ENCODE data around the gene APOL6. TPM values are rescaled to one million over a fixed set of nuclear protein-coding genes. Genes with fewer than 3 reads are reported as not detected.

The APOL6 gene
- total RNA-seq, 1 donor from 2014 or later = 53.8 TPM

DNA sequence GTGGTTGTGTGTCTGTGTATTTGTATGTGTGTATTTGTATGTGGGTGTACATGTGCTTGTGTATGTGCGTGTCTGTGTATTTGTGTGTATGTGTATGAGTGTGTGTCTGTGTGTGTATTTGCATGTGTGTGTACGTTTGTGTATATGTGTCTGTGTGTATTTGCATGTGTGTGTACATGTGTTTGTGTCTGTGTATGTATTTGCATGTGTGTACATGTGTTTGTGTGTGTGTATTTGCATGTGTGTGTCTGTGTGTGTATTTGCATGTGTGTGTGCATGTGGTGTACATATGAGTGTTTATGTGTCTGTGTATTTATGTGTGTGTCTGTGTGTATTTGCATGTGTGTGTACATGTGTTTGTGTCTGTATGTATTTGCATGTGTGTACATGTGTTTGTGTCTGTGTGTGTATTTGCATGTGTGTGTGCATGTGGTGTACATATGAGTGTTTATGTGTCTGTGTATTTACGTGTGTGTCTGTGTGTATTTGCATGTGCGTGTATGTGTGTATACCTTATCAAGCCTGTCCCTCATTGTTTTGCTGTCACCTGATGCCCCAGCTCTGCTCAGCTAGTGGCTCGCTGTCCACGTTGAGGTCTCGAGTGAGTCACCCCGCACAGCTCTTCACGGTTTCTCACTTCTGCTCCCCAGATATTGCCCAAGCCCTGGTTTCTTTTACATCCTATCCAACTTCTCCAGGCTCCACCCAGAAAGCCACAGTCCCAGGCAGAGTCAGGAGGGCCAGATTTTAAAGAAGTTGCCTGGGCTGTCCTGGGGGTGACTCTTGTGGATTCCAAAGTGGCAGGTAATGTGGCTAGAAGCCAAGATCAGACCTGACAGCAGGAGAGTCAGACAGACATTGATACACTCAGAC, 46.3 kb upstream of the APOL6 start:
- Histone ChIP-seq H3K27me3 (ENCODE audit: low read depth) (no peaks in the 10 kb centered on the region), H3K27ac (no peak overlapping the region), H3K4me1 (peaks cover 6% of the 10 kb centered on the region), H3K36me3 (no peaks in the 10 kb centered on the region), H3K4me3 (no peak overlapping the region), H3K9me3 (no peaks in the 10 kb centered on the region)
- DNase-seq (peak; percentile 71), ATAC-seq (peak; percentile 81 to 84)
- TF ChIP-seq, protein P1, sequence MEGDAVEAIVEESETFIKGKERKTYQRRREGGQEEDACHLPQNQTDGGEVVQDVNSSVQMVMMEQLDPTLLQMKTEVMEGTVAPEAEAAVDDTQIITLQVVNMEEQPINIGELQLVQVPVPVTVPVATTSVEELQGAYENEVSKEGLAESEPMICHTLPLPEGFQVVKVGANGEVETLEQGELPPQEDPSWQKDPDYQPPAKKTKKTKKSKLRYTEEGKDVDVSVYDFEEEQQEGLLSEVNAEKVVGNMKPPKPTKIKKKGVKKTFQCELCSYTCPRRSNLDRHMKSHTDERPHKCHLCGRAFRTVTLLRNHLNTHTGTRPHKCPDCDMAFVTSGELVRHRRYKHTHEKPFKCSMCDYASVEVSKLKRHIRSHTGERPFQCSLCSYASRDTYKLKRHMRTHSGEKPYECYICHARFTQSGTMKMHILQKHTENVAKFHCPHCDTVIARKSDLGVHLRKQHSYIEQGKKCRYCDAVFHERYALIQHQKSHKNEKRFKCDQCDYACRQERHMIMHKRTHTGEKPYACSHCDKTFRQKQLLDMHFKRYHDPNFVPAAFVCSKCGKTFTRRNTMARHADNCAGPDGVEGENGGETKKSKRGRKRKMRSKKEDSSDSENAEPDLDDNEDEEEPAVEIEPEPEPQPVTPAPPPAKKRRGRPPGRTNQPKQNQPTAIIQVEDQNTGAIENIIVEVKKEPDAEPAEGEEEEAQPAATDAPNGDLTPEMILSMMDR (IDR thresholded peaks at IDR 0.05) = no peak
- intact Hi-C loops (cut with DNase I) = no loop called here

- no peak for DNase-seq
- ATAC-seq = no peak
- Histone ChIP-seq H3K27me3 (ENCODE audit: low read depth) (no peaks in the 10 kb centered on the region), H3K4me1 (peaks cover 6% of the 10 kb centered on the region), H3K9me3 (no peaks in the 10 kb centered on the region), H3K27ac (no peak overlapping the region), H3K4me3 (no peak overlapping the region), H3K36me3 (no peaks in the 10 kb centered on the region)
- intact Hi-C loops (cut with DNase I) = no loop called here
- TF ChIP-seq, protein P1 (IDR thresholded peaks at IDR 0.05) = no peak
Measured at GRCh38 chr22:35604621-35605368, 43.5 kb upstream of the APOL6 start.

DNA sequence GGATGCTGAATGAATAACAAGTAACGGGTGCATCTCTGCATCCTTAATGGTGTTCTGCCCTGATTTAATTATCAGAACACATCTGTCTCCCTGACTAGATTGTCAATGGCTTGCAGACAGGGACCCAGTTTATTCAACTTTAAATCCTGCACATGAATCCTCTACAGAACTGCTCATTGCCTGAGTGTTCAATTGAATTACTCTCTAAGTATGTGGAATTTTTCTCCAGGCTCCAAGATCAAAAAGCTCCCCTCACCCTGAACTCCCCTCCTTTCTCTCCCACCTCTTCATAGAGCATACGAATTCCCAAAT, 42.9 kb upstream of the APOL6 start:
- H3K4me3 ChIP-seq = no peak overlapping the region
- peaks cover 6% of the 10 kb centered on the region for H3K4me1 ChIP-seq
- intact Hi-C loops (cut with DNase I) = no loop called here
- no peaks in the 10 kb centered on the region for H3K9me3 ChIP-seq
- no peak overlapping the region for H3K27ac ChIP-seq
- H3K36me3 ChIP-seq = no peaks in the 10 kb centered on the region
- H3K27me3 ChIP-seq (ENCODE audit: low read depth) = no peaks in the 10 kb centered on the region
- DNase-seq (no peak), ATAC-seq (no peak)
- TF ChIP-seq, protein P1 (IDR thresholded peaks at IDR 0.05) = no peak

- H3K4me1 ChIP-seq = peaks cover 6% of the 10 kb centered on the region
- no peak overlapping the region for H3K27ac ChIP-seq
- intact Hi-C loops (cut with DNase I) = no loop called here
- H3K4me3 ChIP-seq = no peak overlapping the region
- DNase-seq = no peak
- ATAC-seq = no peak
- TF ChIP-seq, protein P1 (IDR thresholded peaks at IDR 0.05) = no peak
- no peaks in the 10 kb centered on the region for H3K36me3 ChIP-seq
- H3K9me3 ChIP-seq = no peaks in the 10 kb centered on the region
- H3K27me3 ChIP-seq (ENCODE audit: low read depth) = no peaks in the 10 kb centered on the region
Measured at GRCh38 chr22:35605851-35606481, 42.3 kb upstream of the APOL6 start.

- H3K4me1 ChIP-seq = peaks cover 6% of the 10 kb centered on the region
- H3K27me3 ChIP-seq (ENCODE audit: low read depth) = no peaks in the 10 kb centered on the region
- no peak for DNase-seq
- ATAC-seq = no peak
- no peaks in the 10 kb centered on the region for H3K9me3 ChIP-seq
- no peaks in the 10 kb centered on the region for H3K36me3 ChIP-seq
- intact Hi-C loops (cut with DNase I) = no loop called here
- TF ChIP-seq, protein P1 (IDR thresholded peaks at IDR 0.05) = no peak
- H3K4me3 ChIP-seq = no peak overlapping the region
- no peak overlapping the region for H3K27ac ChIP-seq
Measured at GRCh38 chr22:35606916-35607315, 41.3 kb upstream of the APOL6 start.

Measured in lower lobe of right lung (tissue), 2 donors.